Epithelial cell of esophagus (primary cell): ENCODE data around the gene PRMT5.
"Not testable (repeated sequence)": the region's sequence is repeated elsewhere in the genome, so short reads cannot be mapped to it uniquely, and the experiment has no call there.

Source experiments
- DNase-seq: peaks from one replicate; pipeline ENCODE4 v3.0.0; 2010; ENCODE audit warnings: low read depth
- H3K4me3 ChIP-seq: 2 replicates; pipeline ENCODE4 v1.5.1; 2011; ENCODE audit warnings: mild to moderate bottlenecking, low read length, control low read depth
- CTCF ChIP-seq: IDR thresholded peaks from 2 replicates; pipeline ENCODE4 v1.5.1; 2011; ENCODE audit warnings: low read depth, mild to moderate bottlenecking, low read length, control low read depth, inconsistent platforms; ENCODE audit not compliant: insufficient read depth; ENCODE audit errors: missing control alignments

Gene PRMT5

DNA sequence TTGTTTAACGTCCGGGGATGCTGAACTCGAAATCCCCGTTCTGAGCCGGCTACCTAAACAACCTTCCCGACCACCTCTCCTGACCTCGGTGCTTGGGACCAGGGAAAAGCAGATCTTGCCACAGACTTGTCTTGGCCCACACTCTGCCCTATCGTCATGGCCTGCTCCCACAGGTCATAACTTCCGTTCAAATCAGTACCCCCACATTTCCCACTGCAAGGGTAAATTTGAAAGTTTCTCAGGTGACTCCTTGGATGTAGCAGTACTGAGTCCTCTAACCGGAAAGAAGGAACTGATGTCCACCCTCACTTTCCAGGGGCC is 9.6 kb downstream of the PRMT5 start:
- no peak for DNase-seq
- H3K4me3 ChIP-seq: peak overlapping the region; percentile 11
- no peak for TF ChIP-seq CTCF

- TF ChIP-seq CTCF: no peak
- H3K4me3 ChIP-seq: peak within 1 kb of the TSS; percentile 99
- DNase-seq: peak; percentile 100
Measured at GRCh38 chr14:22918804-22919600, 10.2 kb downstream of the PRMT5 start, which contains the start of gene RBM23. Gene RBM23 (minus strand): TSS chr14:22919149.

DNA sequence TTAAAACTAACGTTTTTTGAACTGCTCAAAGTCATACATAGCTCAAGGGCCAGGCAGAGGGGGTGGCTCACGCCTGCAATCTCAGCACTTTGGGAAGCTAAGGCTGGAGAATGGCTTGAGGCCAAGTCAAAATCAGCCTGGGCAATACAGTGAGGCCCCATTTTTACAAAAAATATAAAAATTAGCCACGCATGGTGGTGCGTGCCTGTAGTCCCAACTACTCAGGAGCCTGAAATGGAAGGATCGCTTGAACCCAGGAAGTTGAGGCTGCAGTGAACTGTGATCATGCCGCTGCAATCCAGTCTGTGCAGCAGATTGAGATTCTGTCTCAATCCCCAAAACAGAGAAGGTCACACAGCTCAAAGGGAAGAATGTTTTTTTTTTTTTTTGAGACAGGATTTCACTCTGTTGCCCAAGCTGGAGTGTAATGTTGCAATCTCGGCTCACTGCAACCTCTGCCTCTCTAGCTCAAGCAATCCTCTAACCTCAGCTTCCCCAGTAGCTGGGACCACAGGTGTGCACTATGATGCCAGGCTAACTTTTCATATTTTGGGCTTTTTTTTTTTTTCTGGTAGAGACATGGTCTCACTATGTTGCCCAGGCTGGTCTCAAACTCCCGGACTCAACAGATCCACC is 13.2 kb downstream of the PRMT5 start:
- no peak overlapping the region for H3K4me3 ChIP-seq
- no peak for TF ChIP-seq CTCF
- DNase-seq: peak; percentile 29

DNA sequence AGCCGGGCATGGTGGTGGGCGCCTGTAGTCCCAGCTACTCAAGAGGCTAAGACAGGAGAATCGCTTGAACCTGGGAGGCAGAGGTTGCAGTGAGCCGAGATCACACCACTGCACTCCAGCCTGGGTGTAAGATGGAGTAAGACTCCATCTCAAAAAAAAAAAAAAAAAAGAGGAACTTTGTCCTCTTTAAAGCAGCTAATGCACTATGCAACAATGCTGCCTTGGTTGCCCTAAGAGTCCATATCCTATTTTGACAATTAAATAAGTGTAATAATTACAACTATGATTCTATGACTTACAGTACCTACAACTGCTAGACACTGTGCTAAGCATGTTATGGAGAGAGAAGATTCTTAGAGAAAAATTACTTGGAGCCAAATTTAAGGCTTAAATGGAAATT is 14.3 kb downstream of the PRMT5 start:
- not testable (repeated sequence) for DNase-seq, H3K4me3 ChIP-seq

DNA sequence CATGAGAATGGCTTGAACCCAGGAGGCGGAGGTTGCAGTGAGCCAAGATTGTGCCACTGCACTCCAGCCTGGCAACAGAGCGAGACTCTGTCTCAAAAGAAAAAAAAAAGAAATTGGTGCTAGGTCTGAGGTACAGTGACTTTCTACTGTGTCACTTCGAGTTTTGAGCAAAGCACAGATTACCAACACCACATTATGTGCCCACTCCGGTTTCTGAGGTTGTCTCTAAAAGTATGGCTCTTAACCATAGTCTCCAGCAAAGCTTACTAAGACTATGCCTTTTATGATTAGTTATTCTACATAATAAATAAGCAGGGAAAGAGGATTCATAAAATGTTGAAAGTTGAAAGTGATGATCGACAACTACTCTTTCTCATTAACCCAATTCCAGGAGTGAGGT is 18.3 kb downstream of the PRMT5 start:
- TF ChIP-seq CTCF: no peak
- H3K4me3 ChIP-seq: no peak overlapping the region
- no peak for DNase-seq

DNA sequence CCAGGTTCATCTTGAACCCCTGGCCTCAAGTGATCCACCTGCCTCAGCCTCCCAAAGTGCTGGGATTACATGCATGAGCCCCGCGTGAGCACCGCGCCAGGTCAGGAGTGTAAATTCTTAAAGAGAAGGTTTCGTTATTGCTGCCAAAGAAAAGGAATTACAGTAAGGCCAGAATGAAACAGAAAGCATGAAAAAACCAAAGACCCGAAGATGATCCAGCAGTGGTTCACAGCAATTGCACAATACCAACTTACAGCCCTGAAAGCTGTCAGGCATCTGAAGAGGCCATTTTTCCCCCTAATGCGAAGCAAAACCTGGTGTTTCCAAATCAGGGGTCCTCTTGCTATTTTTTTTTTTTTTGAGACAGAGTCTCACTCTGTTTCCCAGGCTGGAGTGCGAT is 20.6 kb downstream of the PRMT5 start:
- no peak for DNase-seq
- no peak for TF ChIP-seq CTCF
- H3K4me3 ChIP-seq: no peak overlapping the region

GRCh38 chr14:22907429-22907828 is 21.7 kb downstream of the PRMT5 start:
- no peak for DNase-seq
- TF ChIP-seq CTCF: no peak
- H3K4me3 ChIP-seq: no peak overlapping the region
